NB4 (cell line): ENCODE data around the gene DUT.

Source experiments
- CTCF ChIP-seq: IDR thresholded peaks from one replicate; pipeline ENCODE4 v1.5.1; 2012; ENCODE audit warnings: low read depth, low read length
- MYC ChIP-seq: IDR thresholded peaks from 2 replicates; pipeline ENCODE4 v1.6.1; 2011; ENCODE audit warnings: low read depth, low read length
- POLR2A ChIP-seq: IDR thresholded peaks from 2 replicates; pipeline ENCODE4 v1.6.1; 2011; ENCODE audit warnings: mild to moderate bottlenecking; ENCODE audit not compliant: insufficient read length; ENCODE audit errors: extremely low read depth

- peak; percentile 78 for TF ChIP-seq CTCF
- no peak for TF ChIP-seq POLR2A
- no peak for TF ChIP-seq MYC
These were observed 21.3 kb downstream of the DUT start for GRCh38 chr15:48352474-48353072.
